B cell (primary cell): ENCODE data around the gene SHANK1. TPM values are rescaled to one million over a fixed set of nuclear protein-coding genes. Genes with fewer than 3 reads are reported as not detected.
A peak's percentile ranks its signal among the peaks of the same experiment; 100 is the strongest.

Experiments
- ATAC-seq: fragments of 200-7000 bp; cut with Tn5 transposase; one replicate; pipeline ENCODE4 v1.10.0; 2021; ENCODE audit warnings: low read depth, mild to moderate bottlenecking, moderate number of reproducible peaks, moderate library complexity
- CTCF ChIA-PET: fragments of 350-600 bp; sonication (Branson Sonifier 250); formaldehyde crosslinking; loops from one replicate; lab custom pipeline; 2021; ENCODE audit warnings: antibody characterized with exemption, inconsistent platforms; lab: Charles Lee
- POLR2A ChIA-PET: fragments of 350-600 bp; sonication (Branson Sonifier 250); formaldehyde crosslinking; loops from one replicate; lab custom pipeline; 2021; ENCODE audit warnings: antibody characterized with exemption; lab: Charles Lee
- DNase-seq: peaks from one replicate; pipeline ENCODE4 v3.0.0; 2013
- H2AFZ ChIP-seq: 2 replicates; pipeline ENCODE4 v1.6.1; 2012; ENCODE audit warnings: mild to moderate bottlenecking, low read depth, low read length; ENCODE audit not compliant: insufficient read depth, poor library complexity, severe bottlenecking
- H3K27ac ChIP-seq, 2 donors: 1 replicate in 1 of 2; 2 replicates in 1 of 2; pipeline ENCODE4 v1.5.1; 2012 to 2013; ENCODE audit warnings: low read length in 2 of 2, mild to moderate bottlenecking in 2 of 2, moderate library complexity in 1 of 2
- H3K27me3 ChIP-seq, 4 experiments: fragments of 200-600 bp in 1 of 4; sonication (generic) in 1 of 4; replicated peaks in 1 of 4; 1 replicate in 2 of 4; 2 replicates in 2 of 4; pipeline versions ENCODE4 v1.6.1 to v1.7.0; 2013 to 2016; ENCODE audit warnings: low read length in 3 of 4, mild to moderate bottlenecking in 2 of 4, mixed read lengths in 1 of 4, moderate library complexity in 1 of 4; ENCODE audit not compliant: insufficient read depth in 4 of 4, control insufficient read depth in 3 of 4; ENCODE audit errors: control extremely low read depth in 1 of 4
- H3K36me3 ChIP-seq, 2 experiments: replicated peaks in 1 of 2; 1 replicate in 1 of 2; 2 replicates in 1 of 2; pipeline versions ENCODE4 v1.6.1 to v1.7.1; 2013; ENCODE audit warnings: low read length in 1 of 2; ENCODE audit not compliant: insufficient read depth in 2 of 2, control insufficient read depth in 1 of 2; ENCODE audit errors: control extremely low read depth in 1 of 2, extremely low read depth in 1 of 2
- H3K4me1 ChIP-seq, 2 donors: fragments of 200-600 bp in 1 of 2; sonication (generic) in 1 of 2; 1 replicate in 1 of 2; 2 replicates in 1 of 2; pipeline versions ENCODE4 v1.5.1 to v1.6.1; 2013 to 2017; ENCODE audit warnings: low read length in 2 of 2; ENCODE audit not compliant: control insufficient read depth in 2 of 2, insufficient read depth in 2 of 2
- H3K4me2 ChIP-seq: replicated peaks from 2 replicates; pipeline ENCODE3; 2012; ENCODE audit warnings: mild to moderate bottlenecking, low read depth, low read length; ENCODE audit not compliant: poor library complexity, severe bottlenecking
- H3K4me3 ChIP-seq, 5 experiments: fragments of 200-600 bp in 1 of 5; sonication (generic) in 1 of 5; 1 replicate in 3 of 5; 2 replicates in 2 of 5; pipeline versions ENCODE4 v1.5.1 to v1.7.0; 2011 to 2016; ENCODE audit warnings: low read length in 4 of 5, mild to moderate bottlenecking in 4 of 5, low read depth in 2 of 5, control low read depth in 1 of 5, moderate library complexity in 1 of 5; ENCODE audit not compliant: insufficient read depth in 1 of 5; ENCODE audit errors: control extremely low read depth in 1 of 5, extremely low read depth in 1 of 5
- H3K79me2 ChIP-seq: fragments of 200-600 bp; sonication (generic); one replicate; pipeline ENCODE4 v1.6.0; 2016; ENCODE audit warnings: low read length; ENCODE audit not compliant: control insufficient read depth, insufficient read depth
- H3K9ac ChIP-seq: fragments of 200-600 bp; sonication (generic); 2 replicates; pipeline ENCODE4 v1.6.1; 2017; ENCODE audit warnings: mild to moderate bottlenecking, low read length, moderate library complexity
- H3K9me3 ChIP-seq, 3 donors: one replicate each; pipeline versions ENCODE4 v1.6.1 to v1.7.1; 2013; ENCODE audit warnings: low read length in 2 of 3; ENCODE audit not compliant: control insufficient read depth in 2 of 3, insufficient read depth in 1 of 3; ENCODE audit errors: control extremely low read depth in 1 of 3
- H4K20me1 ChIP-seq: 2 replicates; pipeline ENCODE4 v1.6.0; 2012; ENCODE audit warnings: mild to moderate bottlenecking, low read length; ENCODE audit not compliant: insufficient read depth, control insufficient read depth, poor library complexity, severe bottlenecking
- H3K27ac Mint-ChIP-seq: one replicate; pipeline ENCODE4 v1.8.0; 2021; ENCODE audit warnings: mixed read lengths
- H3K27me3 Mint-ChIP-seq: one replicate; pipeline ENCODE4 v1.8.0; 2021; ENCODE audit warnings: mixed read lengths
- H3K4me1 Mint-ChIP-seq: one replicate; pipeline ENCODE4 v1.8.0; 2021; ENCODE audit warnings: mixed read lengths
- H3K4me3 Mint-ChIP-seq: one replicate; pipeline ENCODE4 v1.8.0; 2021; ENCODE audit warnings: mixed read lengths
- H3K9me3 Mint-ChIP-seq: one replicate; pipeline ENCODE4 v1.8.0; 2022; ENCODE audit warnings: mixed read lengths; ENCODE audit not compliant: insufficient read depth
- CTCF ChIP-seq: fragments of 200-600 bp; IDR thresholded peaks from one replicate; pipeline ENCODE4 v1.8.0; 2022; ENCODE audit warnings: antibody characterized with exemption, mild to moderate bottlenecking
- EZH2 ChIP-seq: IDR thresholded peaks from 2 replicates; pipeline ENCODE4 v1.6.1; 2012; ENCODE audit warnings: borderline replicate concordance, low read depth, mild to moderate bottlenecking, moderate library complexity, low read length; ENCODE audit not compliant: insufficient read depth, poor library complexity, severe bottlenecking
- WGBS: methylation state at CpG from one replicate; pipeline ENCODE4 v1.1.5; 2013; ENCODE audit warnings: missing lambda C conversion rate; ENCODE audit not compliant: insufficient coverage; 5-methylcytosine and 5-hydroxymethylcytosine counted together
- intact Hi-C: fragments of 100-400 bp; cut with micrococcal nuclease; formaldehyde crosslinking; loops from one replicate; pipeline ENCODE4 v1.10.0; 2022
- polyA plus RNA-seq: library from polyadenylated mRNA; depleted of rRNA; stranded (reverse); fragments of >200 nt; gene quantifications from 2 replicates; pipeline ENCODE4 v1.2.3, GENCODE V29; 2012
- total RNA-seq, 2 donors: library from RNA; stranded (reverse); fragments of 120-200 nt in 1 of 2; gene quantifications; 1 replicate in 1 of 2; 2 replicates in 1 of 2; pipeline versions ENCODE4 v1.2.3 to v1.2.4, GENCODE V29; 2013 to 2022

Gene SHANK1
- total and polyA plus RNA-seq, 2 donors (not counting 1 experiment from before 2014, with no cell fraction given), result not detected

GRCh38 chr19:50723735-50724521 lies 4.3 kb upstream of the SHANK1 start:
- POLR2A ChIA-PET, result no interaction called here
- intact Hi-C loops, result loop anchor here (2.0 kb wide), 1 partner anchor 355 kb away; no protein-coding TSS in a partner anchor
- WGBS, result 4% methylated on average over 24 of the region's 31 CpGs
- Mint-ChIP-seq H3K27ac (no peak overlapping the region), H3K4me3 (peak overlapping the region; percentile 75), H3K4me1 (peaks cover 36% of the 10 kb centered on the region), H3K27me3 (peaks cover 56% of the 10 kb centered on the region), H3K9me3 (no peaks in the 10 kb centered on the region)
- Histone ChIP-seq H4K20me1 (no peaks in the 10 kb centered on the region), H2AFZ (peak overlapping the region; percentile 73), H3K9ac (peak overlapping the region; percentile 55), H3K27me3 (peaks cover 0 to 85% (median 27%) of the 10 kb centered on the region in 4 experiments), H3K9me3 (peaks cover 0 to 59% (median 3%) of the 10 kb centered on the region in 3 donors), H3K4me2 (peak overlapping the region; percentile 69), H3K36me3 (no peaks in the 10 kb centered on the region), H3K4me1 (peaks cover 25 to 28% of the 10 kb centered on the region in 2 donors), H3K4me3 (peak overlapping the region in 3 of 5 experiments; percentile 43 to 53 (median 50)), H3K27ac (no peak overlapping the region), H3K79me2 (no peaks in the 10 kb centered on the region)
- no peak for TF ChIP-seq CTCF
- CTCF ChIA-PET, result interaction anchor here (1.3 to 2.4 kb wide), 3 partner anchors 54 to 198 kb away, joined by 3 to 6 read pairs (median 5); no protein-coding TSS in a partner anchor
- DNase-seq (no peak), ATAC-seq (no peak)

- H3K4me1 Mint-ChIP-seq, result peaks cover 34% of the 10 kb centered on the region
- H3K36me3 ChIP-seq, result no peaks in the 10 kb centered on the region
- H3K27me3 Mint-ChIP-seq, result peaks cover 51% of the 10 kb centered on the region
Measured at GRCh38 chr19:50723069-50723468, 3.5 kb upstream of the SHANK1 start, which contains the start of gene CLEC11A. TSS of gene CLEC11A (plus strand) at chr19:50723364. CDS start at chr19:50723526, 162 bp downstream.

More at GRCh38 chr19:50723069-50723468, 3.5 kb upstream of the SHANK1 start, which contains the start of gene CLEC11A:
- H3K9me3 Mint-ChIP-seq, result no peaks in the 10 kb centered on the region
- peak within 1 kb of the TSS; percentile 20 for H3K27ac Mint-ChIP-seq
- no peak for ATAC-seq
- Histone ChIP-seq H3K9me3 (peaks cover 0 to 50% (median 3%) of the 10 kb centered on the region in 3 donors), H3K79me2 (no peaks in the 10 kb centered on the region), H3K27me3 (peaks cover 0 to 87% (median 27%) of the 10 kb centered on the region in 4 experiments), H4K20me1 (no peaks in the 10 kb centered on the region), H2AFZ (peak within 1 kb of the TSS; percentile 73), H3K4me1 (peaks cover 30 to 32% of the 10 kb centered on the region in 2 donors), H3K9ac (peak within 1 kb of the TSS; percentile 55), H3K4me3 (peak within 1 kb of the TSS in 2 of 5 experiments; percentile 43 to 50), H3K4me2 (peak within 1 kb of the TSS; percentile 69), H3K27ac (no peak within 1 kb of the TSS)
- TF ChIP-seq EZH2 (no peak), CTCF (no peak)
- ChIA-PET POLR2A (no interaction called here), CTCF (interaction anchor here (2.4 kb wide), 1 partner anchor 199 kb away, joined by 6 read pairs; no protein-coding TSS in a partner anchor)
- intact Hi-C loops, result no loop called here
- DNase-seq, result no peak
- peak within 1 kb of the TSS; percentile 75 for H3K4me3 Mint-ChIP-seq
- WGBS, result 32% methylated on average over 12 of the region's 15 CpGs
